Measurements from ENCODE around the gene CGNL1. TPM values are rescaled to one million over a fixed set of nuclear protein-coding genes. Genes with fewer than 3 reads are reported as not detected.

The CGNL1 gene
- total RNA-seq, 4 donors from 2014 or later, result 9.6 to 21.3 (median 13.1) TPM

DNA sequence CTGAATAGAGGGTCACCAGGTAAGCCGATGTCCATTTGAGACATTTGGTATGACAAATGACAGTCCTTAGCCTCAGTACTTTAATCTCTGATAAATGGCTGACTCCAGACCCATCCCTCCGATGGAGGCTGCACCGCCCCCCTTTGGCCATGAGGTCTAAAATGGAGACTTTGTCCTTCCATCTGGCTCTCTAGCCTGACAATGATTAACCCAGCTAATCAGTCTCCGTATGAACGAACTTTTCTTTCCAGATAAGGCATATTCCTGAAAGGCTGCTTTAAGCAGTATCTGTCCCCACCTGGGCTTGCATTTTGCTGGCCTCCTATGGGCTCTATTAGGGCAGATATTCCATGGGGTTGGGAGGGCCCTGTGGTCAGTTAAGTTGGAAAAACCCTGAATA is 204.6 kb downstream of the CGNL1 start:
- no peaks in the 10 kb centered on the region for H3K4me1 ChIP-seq
- DNase-seq (ENCODE audit: extremely low spot score), result no peak
- TF ChIP-seq CTCF (IDR thresholded peaks at IDR 0.05) (no peak), EP300 (IDR thresholded peaks at IDR 0.05) (no peak), POLR2A (IDR thresholded peaks at IDR 0.05; ENCODE audit: low read depth) (no peak), POLR2AphosphoS5 (IDR thresholded peaks at IDR 0.05) (no peak)
- no peak overlapping the region for H3K27ac ChIP-seq (replicated peaks in 1 of 4)
- H3K27me3 ChIP-seq, result no peaks in the 10 kb centered on the region
- H3K9me3 ChIP-seq, result peaks cover 0 to 13% (median 12%) of the 10 kb centered on the region in 4 donors
- H3K36me3 ChIP-seq, result no peaks in the 10 kb centered on the region
- no peak overlapping the region for H3K4me3 ChIP-seq
- intact Hi-C loops (cut with DNase I), result no loop called here
- WGBS, result 84% methylated on average over 5 of the region's 5 CpGs

- WGBS, result 84% methylated on average over 1 of the region's 1 CpG
- no peak for DNase-seq (ENCODE audit: extremely low spot score)
- peaks cover 0 to 4% (median 0%) of the 10 kb centered on the region in 4 donors for H3K4me1 ChIP-seq
- no peak for TF ChIP-seq POLR2AphosphoS5 (IDR thresholded peaks at IDR 0.05)
- no peak for TF ChIP-seq EP300 (IDR thresholded peaks at IDR 0.05)
- no peak for TF ChIP-seq CTCF (IDR thresholded peaks at IDR 0.05)
- TF ChIP-seq POLR2A (IDR thresholded peaks at IDR 0.05; ENCODE audit: low read depth), result no peak
- H3K27me3 ChIP-seq, result no peaks in the 10 kb centered on the region
- intact Hi-C loops (cut with DNase I), result no loop called here
- H3K9me3 ChIP-seq, result peaks cover 0 to 13% (median 12%) of the 10 kb centered on the region in 4 donors
- H3K36me3 ChIP-seq, result no peaks in the 10 kb centered on the region
- H3K27ac ChIP-seq (replicated peaks in 1 of 4), result no peak overlapping the region
- H3K4me3 ChIP-seq, result no peak overlapping the region
Observed at GRCh38 chr15:57582090-57582489, 205.8 kb downstream of the CGNL1 start.

- intact Hi-C loops (cut with DNase I), result no loop called here
- Histone ChIP-seq H3K4me3 (no peak overlapping the region), H3K27ac (replicated peaks in 1 of 4) (no peak overlapping the region), H3K27me3 (no peaks in the 10 kb centered on the region), H3K4me1 (peaks cover 0 to 4% (median 0%) of the 10 kb centered on the region in 4 donors), H3K36me3 (no peaks in the 10 kb centered on the region), H3K9me3 (peaks cover 0 to 13% (median 12%) of the 10 kb centered on the region in 4 donors)
- 100% methylated on average over 2 of the region's 2 CpGs for WGBS
- TF ChIP-seq POLR2AphosphoS5 (IDR thresholded peaks at IDR 0.05) (no peak), CTCF (IDR thresholded peaks at IDR 0.05) (no peak), EP300 (IDR thresholded peaks at IDR 0.05) (no peak), POLR2A (IDR thresholded peaks at IDR 0.05; ENCODE audit: low read depth) (no peak)
- DNase-seq (ENCODE audit: extremely low spot score), result no peak
Observed at GRCh38 chr15:57583282-57583681, 207.0 kb downstream of the CGNL1 start.

DNA sequence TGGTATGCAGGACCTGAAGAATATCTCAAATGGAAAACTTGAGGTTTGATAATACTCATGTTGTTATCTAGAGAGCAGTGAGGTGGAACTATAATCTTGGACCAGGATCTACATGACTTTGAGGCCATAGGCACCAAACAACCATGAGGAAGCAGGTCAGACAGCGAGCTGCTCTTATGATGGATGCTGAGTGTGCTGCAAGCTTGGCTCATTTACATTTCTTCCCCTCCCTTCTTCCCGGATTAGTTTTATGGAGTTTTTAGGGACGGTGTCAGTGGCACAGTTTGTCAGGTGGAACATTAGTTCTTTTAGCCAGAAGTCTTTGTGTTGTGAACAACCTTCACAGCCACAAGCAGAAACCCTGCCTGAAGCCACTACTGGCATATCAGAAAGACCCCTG is 207.4 kb downstream of the CGNL1 start:
- intact Hi-C loops (cut with DNase I), result no loop called here
- 87% methylated on average over 3 of the region's 3 CpGs for WGBS

More for the DNA sequence above, 207.4 kb downstream of the CGNL1 start:
- Histone ChIP-seq H3K4me1 (peaks cover 0 to 4% (median 0%) of the 10 kb centered on the region in 4 donors), H3K9me3 (peaks cover 0 to 13% (median 12%) of the 10 kb centered on the region in 4 donors), H3K27ac (replicated peaks in 1 of 4) (no peak overlapping the region), H3K27me3 (no peaks in the 10 kb centered on the region), H3K36me3 (no peaks in the 10 kb centered on the region), H3K4me3 (no peak overlapping the region)
- DNase-seq (ENCODE audit: extremely low spot score), result no peak
- TF ChIP-seq CTCF (IDR thresholded peaks at IDR 0.05), result no peak
- TF ChIP-seq EP300 (IDR thresholded peaks at IDR 0.05), result no peak
- TF ChIP-seq POLR2A (IDR thresholded peaks at IDR 0.05; ENCODE audit: low read depth), result no peak
- no peak for TF ChIP-seq POLR2AphosphoS5 (IDR thresholded peaks at IDR 0.05)

All from esophagus muscularis mucosa (tissue), 4 donors.